ACC112 (cell line): ENCODE results near the gene FADS2.
A peak's percentile ranks its signal among the peaks of the same experiment; 100 is the strongest.

ENCODE experiments used
- H2AFZ ChIP-seq: fragments of 200-600 bp; sonication (generic); one replicate; pipeline ENCODE4 v1.6.0; 2017; ENCODE audit warnings: antibody characterized with exemption, low read length; ENCODE audit not compliant: unreplicated experiment
- H3K27ac ChIP-seq: fragments of 200-600 bp; sonication (generic); 2 replicates; pipeline ENCODE4 v1.5.1; 2014; ENCODE audit warnings: low read depth, mild to moderate bottlenecking, antibody characterized with exemption, low read length, moderate library complexity
- H3K27me3 ChIP-seq: fragments of 200-600 bp; sonication (generic); 2 replicates; pipeline ENCODE4 v1.6.1; 2014; ENCODE audit warnings: mild to moderate bottlenecking, antibody characterized with exemption, low read length, moderate library complexity, mixed read lengths; ENCODE audit not compliant: insufficient read depth
- H3K36me3 ChIP-seq: fragments of 200-600 bp; sonication (generic); 2 replicates; pipeline ENCODE4 v1.6.1; 2016; ENCODE audit warnings: mild to moderate bottlenecking, antibody characterized with exemption, low read length, moderate library complexity, mixed read lengths; ENCODE audit not compliant: insufficient read depth
- H3K4me1 ChIP-seq: fragments of 200-600 bp; sonication (generic); one replicate; pipeline ENCODE4 v1.6.1; 2016; ENCODE audit warnings: low read length, mixed read lengths; ENCODE audit not compliant: insufficient read depth, unreplicated experiment, control insufficient read depth
- H3K4me3 ChIP-seq: fragments of 200-600 bp; sonication (generic); 2 replicates; pipeline ENCODE4 v1.5.1; 2014; ENCODE audit warnings: mild to moderate bottlenecking, low read depth, low read length
- H3K79me2 ChIP-seq: fragments of 200-600 bp; sonication (generic); one replicate; pipeline ENCODE4 v1.6.0; 2016; ENCODE audit warnings: low read length; ENCODE audit not compliant: control insufficient read depth, unreplicated experiment, insufficient read depth

The FADS2 gene

GRCh38 chr11:61826930-61827570 is 1.1 kb upstream of the FADS2 start:
- Histone ChIP-seq H3K27ac (0 out of 2 replicates have a peak overlapping the region, but pooled peaks have one; percentile 13), H3K79me2 (peaks cover 31% of the 10 kb centered on the region), H3K27me3 (no peaks in the 10 kb centered on the region), H2AFZ (no peak overlapping the region), H3K36me3 (no peaks in the 10 kb centered on the region), H3K4me1 (peaks cover 17% of the 10 kb centered on the region), H3K4me3 (peak overlapping the region; percentile 88)

GRCh38 chr11:61828379-61828628 is 204 bp downstream of the FADS2 start:
- Histone ChIP-seq H3K36me3 (no peaks in the 10 kb centered on the region), H3K4me1 (peaks cover 17% of the 10 kb centered on the region), H3K27ac (no peak overlapping the region), H3K27me3 (no peaks in the 10 kb centered on the region), H2AFZ (no peak overlapping the region), H3K79me2 (peaks cover 33% of the 10 kb centered on the region), H3K4me3 (peak overlapping the region; percentile 88)

- H3K36me3 ChIP-seq, result no peaks in the 10 kb centered on the region
- H3K79me2 ChIP-seq, result peaks cover 33% of the 10 kb centered on the region
- peaks cover 21% of the 10 kb centered on the region for H3K4me1 ChIP-seq
- peak overlapping the region; percentile 29 for H2AFZ ChIP-seq
- H3K27me3 ChIP-seq, result no peaks in the 10 kb centered on the region
- H3K4me3 ChIP-seq, result peak overlapping the region; percentile 88
- no peak overlapping the region for H3K27ac ChIP-seq
These were observed 718 bp downstream of the FADS2 start for GRCh38 chr11:61828629-61829407.

GRCh38 chr11:61829806-61830205 is 1.7 kb downstream of the FADS2 start:
- H3K27ac ChIP-seq, result no peak overlapping the region

GRCh38 chr11:61830237-61831105 is 2.4 kb downstream of the FADS2 start:
- H3K27me3 ChIP-seq, result no peaks in the 10 kb centered on the region
- peaks cover 33% of the 10 kb centered on the region for H3K79me2 ChIP-seq
- no peaks in the 10 kb centered on the region for H3K36me3 ChIP-seq
- peaks cover 36% of the 10 kb centered on the region for H3K4me1 ChIP-seq
- H3K27ac ChIP-seq, result no peak overlapping the region
- peak overlapping the region; percentile 88 for H3K4me3 ChIP-seq
- H2AFZ ChIP-seq, result no peak overlapping the region

More at GRCh38 chr11:61829806-61830205, 1.7 kb downstream of the FADS2 start:
- peaks cover 33% of the 10 kb centered on the region for H3K79me2 ChIP-seq
- peak overlapping the region; percentile 88 for H3K4me3 ChIP-seq
- no peaks in the 10 kb centered on the region for H3K36me3 ChIP-seq
- H3K27me3 ChIP-seq, result no peaks in the 10 kb centered on the region
- H3K4me1 ChIP-seq, result peaks cover 30% of the 10 kb centered on the region
- H2AFZ ChIP-seq, result no peak overlapping the region

- Histone ChIP-seq H3K36me3 (no peaks in the 10 kb centered on the region), H3K27me3 (no peaks in the 10 kb centered on the region), H3K27ac (no peak overlapping the region), H3K4me1 (peaks cover 41% of the 10 kb centered on the region), H3K4me3 (no peak overlapping the region), H3K79me2 (peaks cover 33% of the 10 kb centered on the region), H2AFZ (no peak overlapping the region)
These were observed 4.1 kb downstream of the FADS2 start for GRCh38 chr11:61832207-61832606.

- Histone ChIP-seq H3K4me1 (peaks cover 41% of the 10 kb centered on the region), H3K27ac (no peak overlapping the region), H3K79me2 (peaks cover 33% of the 10 kb centered on the region), H3K4me3 (no peak overlapping the region), H3K36me3 (no peaks in the 10 kb centered on the region), H2AFZ (no peak overlapping the region), H3K27me3 (no peaks in the 10 kb centered on the region)
These were observed 4.7 kb downstream of the FADS2 start for GRCh38 chr11:61832754-61833153.

- H3K36me3 ChIP-seq, result 0 out of 2 replicates have a peak, but pooled peaks cover 5% of the 10 kb centered on the region
- H3K27ac ChIP-seq, result no peak overlapping the region
- H2AFZ ChIP-seq, result no peak overlapping the region
- H3K27me3 ChIP-seq, result no peaks in the 10 kb centered on the region
- H3K79me2 ChIP-seq, result peaks cover 33% of the 10 kb centered on the region
- peaks cover 41% of the 10 kb centered on the region for H3K4me1 ChIP-seq
- no peak overlapping the region for H3K4me3 ChIP-seq
These were observed 5.4 kb downstream of the FADS2 start for GRCh38 chr11:61833471-61833870.

GRCh38 chr11:61833926-61834277 is 5.8 kb downstream of the FADS2 start:
- H3K4me3 ChIP-seq, result no peak overlapping the region
- H3K36me3 ChIP-seq, result 0 out of 2 replicates have a peak, but pooled peaks cover 5% of the 10 kb centered on the region
- peak overlapping the region; percentile 70; the same call in 1 of the 2 replicates for H3K27ac ChIP-seq

GRCh38 chr11:61834278-61835048 is 6.4 kb downstream of the FADS2 start:
- no peaks in the 10 kb centered on the region for H3K27me3 ChIP-seq
- H2AFZ ChIP-seq, result no peak overlapping the region
- H3K27ac ChIP-seq, result peak overlapping the region; percentile 70
- H3K4me1 ChIP-seq, result peaks cover 36% of the 10 kb centered on the region
- H3K79me2 ChIP-seq, result peaks cover 25% of the 10 kb centered on the region
- H3K4me3 ChIP-seq, result no peak overlapping the region
- peaks cover 5% of the 10 kb centered on the region; the same call in 1 of the 2 replicates for H3K36me3 ChIP-seq

More at GRCh38 chr11:61833926-61834277, 5.8 kb downstream of the FADS2 start:
- peaks cover 31% of the 10 kb centered on the region for H3K79me2 ChIP-seq
- no peak overlapping the region for H2AFZ ChIP-seq
- H3K27me3 ChIP-seq, result no peaks in the 10 kb centered on the region
- peaks cover 41% of the 10 kb centered on the region for H3K4me1 ChIP-seq
